Measurements from ENCODE around the gene RTN4RL1. TPM values are rescaled to one million over a fixed set of nuclear protein-coding genes. Genes with fewer than 3 reads are reported as not detected.

RTN4RL1 gene, protein sequence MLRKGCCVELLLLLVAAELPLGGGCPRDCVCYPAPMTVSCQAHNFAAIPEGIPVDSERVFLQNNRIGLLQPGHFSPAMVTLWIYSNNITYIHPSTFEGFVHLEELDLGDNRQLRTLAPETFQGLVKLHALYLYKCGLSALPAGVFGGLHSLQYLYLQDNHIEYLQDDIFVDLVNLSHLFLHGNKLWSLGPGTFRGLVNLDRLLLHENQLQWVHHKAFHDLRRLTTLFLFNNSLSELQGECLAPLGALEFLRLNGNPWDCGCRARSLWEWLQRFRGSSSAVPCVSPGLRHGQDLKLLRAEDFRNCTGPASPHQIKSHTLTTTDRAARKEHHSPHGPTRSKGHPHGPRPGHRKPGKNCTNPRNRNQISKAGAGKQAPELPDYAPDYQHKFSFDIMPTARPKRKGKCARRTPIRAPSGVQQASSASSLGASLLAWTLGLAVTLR
- total RNA-seq, result 0.36 and 0.47 TPM in 2 replicates
- long read RNA-seq, result 0 reads

DNA sequence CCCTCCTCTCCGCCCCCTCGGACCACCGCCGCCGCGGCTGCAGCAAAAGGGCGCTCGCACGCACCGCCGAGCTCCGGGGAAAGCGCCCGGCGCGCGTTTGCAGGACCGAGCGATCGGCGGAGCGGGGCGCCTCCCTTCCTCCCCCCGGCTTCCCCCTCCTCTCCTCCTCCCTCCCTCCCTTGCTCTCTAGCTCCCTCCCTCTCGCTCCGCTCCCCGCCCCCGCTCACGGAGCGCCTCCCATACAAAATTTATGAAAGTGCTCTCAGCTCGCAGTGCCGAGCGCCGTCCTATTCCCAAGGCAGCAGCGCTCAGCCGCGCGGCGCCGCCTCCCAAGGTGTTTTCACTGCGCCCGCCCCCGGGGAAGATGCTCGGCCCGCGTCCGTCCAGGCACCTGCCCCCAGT lies at the start of gene RTN4RL1:
Gene RTN4RL1 (minus strand): TSS at position 115 of the 402 bp plus-strand sequence. CDS start 469 bp downstream, outside the sequence.
- H3K27me3 Mint-ChIP-seq (ENCODE audit: low read depth), result peaks cover 84% of the 10 kb centered on the region
- no peak within 1 kb of the TSS for H3K27ac Mint-ChIP-seq (ENCODE audit: unreplicated experiment)
- TF ChIP-seq, protein P1, sequence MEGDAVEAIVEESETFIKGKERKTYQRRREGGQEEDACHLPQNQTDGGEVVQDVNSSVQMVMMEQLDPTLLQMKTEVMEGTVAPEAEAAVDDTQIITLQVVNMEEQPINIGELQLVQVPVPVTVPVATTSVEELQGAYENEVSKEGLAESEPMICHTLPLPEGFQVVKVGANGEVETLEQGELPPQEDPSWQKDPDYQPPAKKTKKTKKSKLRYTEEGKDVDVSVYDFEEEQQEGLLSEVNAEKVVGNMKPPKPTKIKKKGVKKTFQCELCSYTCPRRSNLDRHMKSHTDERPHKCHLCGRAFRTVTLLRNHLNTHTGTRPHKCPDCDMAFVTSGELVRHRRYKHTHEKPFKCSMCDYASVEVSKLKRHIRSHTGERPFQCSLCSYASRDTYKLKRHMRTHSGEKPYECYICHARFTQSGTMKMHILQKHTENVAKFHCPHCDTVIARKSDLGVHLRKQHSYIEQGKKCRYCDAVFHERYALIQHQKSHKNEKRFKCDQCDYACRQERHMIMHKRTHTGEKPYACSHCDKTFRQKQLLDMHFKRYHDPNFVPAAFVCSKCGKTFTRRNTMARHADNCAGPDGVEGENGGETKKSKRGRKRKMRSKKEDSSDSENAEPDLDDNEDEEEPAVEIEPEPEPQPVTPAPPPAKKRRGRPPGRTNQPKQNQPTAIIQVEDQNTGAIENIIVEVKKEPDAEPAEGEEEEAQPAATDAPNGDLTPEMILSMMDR (conservative IDR thresholded peaks at IDR 0.05), result no peak
- peak within 1 kb of the TSS; percentile 79 for H3K4me3 Mint-ChIP-seq
- peaks cover 14% of the 10 kb centered on the region for H3K4me1 Mint-ChIP-seq
- DNase-seq (ENCODE audit: low read depth, low spot score), result no peak
- no peaks in the 10 kb centered on the region for H3K9me3 Mint-ChIP-seq
- H3K36me3 Mint-ChIP-seq (ENCODE audit: low read depth), result no peaks in the 10 kb centered on the region

DNA sequence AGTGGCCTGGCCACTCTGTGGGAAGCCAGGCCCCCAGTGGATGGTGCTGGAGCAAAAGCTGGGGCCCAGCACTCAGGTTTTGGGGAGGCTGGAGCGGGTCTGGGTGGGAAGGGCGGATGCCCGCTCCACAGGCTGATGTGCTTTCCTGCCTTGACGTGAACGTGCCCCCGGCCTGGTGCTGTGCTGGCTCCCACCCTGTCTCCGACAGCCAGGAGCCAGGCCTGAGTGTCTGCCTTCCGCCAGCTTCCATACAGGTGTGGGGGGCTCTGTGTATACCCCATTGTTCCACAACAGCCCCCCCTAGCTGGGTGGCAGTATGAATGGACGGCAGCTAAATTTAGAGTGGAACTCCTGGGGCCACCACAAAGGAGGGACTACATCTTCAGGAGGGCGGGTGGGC lies 49.8 kb upstream of the RTN4RL1 start:
- Mint-ChIP-seq H3K4me1 (peaks cover 17% of the 10 kb centered on the region), H3K4me3 (no peak overlapping the region), H3K27me3 (ENCODE audit: low read depth) (no peaks in the 10 kb centered on the region), H3K36me3 (ENCODE audit: low read depth) (peaks cover 21% of the 10 kb centered on the region), H3K27ac (ENCODE audit: unreplicated experiment) (no peak overlapping the region), H3K9me3 (no peaks in the 10 kb centered on the region)
- TF ChIP-seq, protein P1 (conservative IDR thresholded peaks at IDR 0.05), result no peak
- DNase-seq (ENCODE audit: low read depth, low spot score), result no peak

DNA sequence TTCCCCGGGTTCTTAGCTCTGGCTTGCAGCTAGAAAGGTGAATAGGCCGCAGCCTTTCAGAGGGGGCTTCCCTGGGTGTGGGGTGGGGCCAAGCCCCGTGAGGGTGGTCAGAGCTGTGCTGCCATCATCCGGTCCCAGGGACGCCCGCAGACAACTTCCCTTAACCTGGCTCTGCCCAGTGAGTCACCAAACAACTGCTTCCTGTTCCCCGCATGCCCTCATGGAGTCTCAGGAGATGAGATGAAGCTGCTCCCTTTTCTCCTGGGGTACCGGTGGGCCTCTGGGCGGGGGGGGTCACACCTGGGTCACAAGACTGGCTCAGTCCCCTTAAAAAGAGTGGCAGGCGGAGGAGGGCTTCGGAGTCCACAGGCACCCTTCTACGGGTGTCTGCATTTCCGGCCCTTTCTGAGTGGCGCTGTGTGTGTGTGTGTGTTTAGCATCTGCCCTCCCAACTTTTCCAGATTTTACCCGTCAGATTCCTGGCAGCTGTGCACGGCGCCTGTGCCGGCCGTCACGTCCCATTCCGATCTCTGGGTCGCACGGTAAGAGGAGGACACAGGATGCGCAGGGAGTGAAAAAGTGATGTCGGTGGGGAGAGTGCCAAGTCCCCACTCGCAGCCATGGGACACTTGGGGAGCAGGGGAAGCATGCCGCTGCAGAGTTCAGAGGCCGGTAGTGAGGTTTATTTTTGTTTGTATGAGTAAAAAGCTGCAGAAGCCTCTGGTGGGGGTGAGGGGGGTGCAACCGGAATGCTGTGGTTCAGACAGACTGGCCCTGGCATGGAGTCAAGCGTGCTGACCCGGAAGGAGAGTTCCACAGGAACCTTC lies 46.5 kb upstream of the RTN4RL1 start:
- H3K27me3 Mint-ChIP-seq (ENCODE audit: low read depth), result no peaks in the 10 kb centered on the region
- no peak overlapping the region for H3K4me3 Mint-ChIP-seq
- no peaks in the 10 kb centered on the region for H3K9me3 Mint-ChIP-seq
- no peak for DNase-seq (ENCODE audit: low read depth, low spot score)
- H3K36me3 Mint-ChIP-seq (ENCODE audit: low read depth), result peaks cover 3% of the 10 kb centered on the region
- TF ChIP-seq, protein P1 (conservative IDR thresholded peaks at IDR 0.05), result no peak
- H3K4me1 Mint-ChIP-seq, result peaks cover 31% of the 10 kb centered on the region
- peak overlapping the region; percentile 78 for H3K27ac Mint-ChIP-seq (ENCODE audit: unreplicated experiment)

DNA sequence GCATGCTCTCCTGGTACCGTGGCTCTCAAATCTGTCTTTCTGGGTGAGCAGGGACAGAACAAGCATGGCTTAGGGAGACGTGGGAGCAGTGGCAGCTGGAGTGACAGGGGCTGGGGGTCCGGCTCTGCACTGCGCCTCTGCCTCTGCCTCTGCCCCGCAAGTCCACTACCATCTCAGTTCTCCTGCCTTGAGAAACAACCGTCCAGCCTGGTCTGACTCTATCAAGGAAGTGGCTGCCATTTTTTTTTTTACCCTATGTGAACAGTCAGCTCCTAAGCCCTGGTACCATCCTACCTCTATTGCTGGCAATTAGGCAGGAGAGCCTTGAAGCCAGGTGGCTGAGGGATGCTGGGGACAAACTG lies 45.9 kb upstream of the RTN4RL1 start:
- DNase-seq (ENCODE audit: low read depth, low spot score), result no peak
- TF ChIP-seq, protein P1 (conservative IDR thresholded peaks at IDR 0.05), result no peak
- Mint-ChIP-seq H3K36me3 (ENCODE audit: low read depth) (no peaks in the 10 kb centered on the region), H3K27me3 (ENCODE audit: low read depth) (no peaks in the 10 kb centered on the region), H3K4me3 (no peak overlapping the region), H3K4me1 (peaks cover 33% of the 10 kb centered on the region), H3K9me3 (no peaks in the 10 kb centered on the region), H3K27ac (ENCODE audit: unreplicated experiment) (no peak overlapping the region)

DNA sequence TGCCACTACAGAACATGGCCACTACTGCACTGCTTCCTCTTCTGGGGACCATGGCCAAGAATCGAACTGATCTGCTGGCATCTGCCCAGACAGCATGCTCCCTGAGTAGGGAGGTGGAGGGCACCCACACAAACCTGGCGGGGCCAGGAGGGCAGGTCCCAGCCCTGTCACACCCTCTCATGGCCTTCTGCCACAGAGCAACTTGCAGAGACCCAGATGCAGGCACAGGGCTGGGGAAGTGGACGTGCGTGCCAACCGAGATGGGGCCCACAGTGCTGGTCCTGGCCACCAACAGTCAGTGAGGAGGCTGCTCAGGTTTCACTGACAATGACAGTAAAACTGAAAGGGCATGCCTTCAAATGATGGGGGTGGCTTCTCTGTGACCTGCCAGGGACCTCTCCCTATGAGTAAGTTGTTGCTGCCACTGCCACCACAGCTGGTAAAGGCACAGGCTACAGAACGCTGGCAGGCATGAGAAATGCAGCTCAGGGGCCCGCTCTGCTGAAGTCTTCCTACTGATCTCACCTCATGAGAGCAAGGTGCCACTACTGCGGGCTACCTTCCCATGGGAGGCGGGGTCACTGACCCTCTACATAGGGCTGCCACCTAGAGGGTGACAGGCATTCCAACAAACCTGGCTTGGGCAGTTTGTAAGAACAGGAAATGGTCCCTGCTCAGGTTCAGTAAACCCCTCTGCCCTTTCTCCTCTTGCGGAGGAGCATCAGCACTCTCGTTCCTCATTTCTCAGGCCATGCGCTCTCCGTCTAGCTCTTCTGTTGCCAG lies 45.3 kb upstream of the RTN4RL1 start:
- Mint-ChIP-seq H3K27ac (ENCODE audit: unreplicated experiment) (no peak overlapping the region), H3K36me3 (ENCODE audit: low read depth) (no peaks in the 10 kb centered on the region), H3K27me3 (ENCODE audit: low read depth) (no peaks in the 10 kb centered on the region), H3K9me3 (no peaks in the 10 kb centered on the region), H3K4me1 (peaks cover 31% of the 10 kb centered on the region), H3K4me3 (no peak overlapping the region)
- TF ChIP-seq, protein P1 (conservative IDR thresholded peaks at IDR 0.05), result no peak
- DNase-seq (ENCODE audit: low read depth, low spot score), result no peak
